Mammary microvascular endothelial cell (primary cell): ENCODE results near the gene IZUMO3. TPM values are rescaled to one million over a fixed set of nuclear protein-coding genes. Genes with fewer than 3 reads are reported as not detected.

Experiments used
- total RNA-seq: library from RNA; depleted of rRNA; stranded (reverse); fragments of >200 nt; gene quantifications from 2 replicates; pipeline ENCODE4 v1.2.3, GENCODE V29; 2015

IZUMO3 gene
- not detected in 2 replicates for total RNA-seq

GRCh38 chr9:24545847-24546522 is at the start of gene IZUMO3:
IZUMO3 (minus strand) TSS chr9:24545897; CDS start chr9:24545649, 248 bp downstream.

